ENCODE results near the gene ATAD3A.
"Not testable (repeated sequence)": the region's sequence is repeated elsewhere in the genome, so short reads cannot be mapped to it uniquely, and the experiment has no call there.

Gene ATAD3A

GRCh38 chr1:1479547-1480487 is 32.1 kb upstream of the ATAD3A start:
- Histone ChIP-seq H3K36me3 (ENCODE audit: control insufficient read depth in 1 of 2, insufficient read depth in 2 of 2, low read length in 2 of 2) (peaks cover 9 to 47% of the 10 kb centered on the region in 2 donors), H3K4me1 (ENCODE audit: control insufficient read depth in 1 of 2, insufficient read depth in 2 of 2, low read length in 2 of 2) (no peaks in the 10 kb centered on the region), H3K9me3 (ENCODE audit: control insufficient read depth in 1 of 2, low read length in 2 of 2) (no peaks in the 10 kb centered on the region), H3K27me3 (ENCODE audit: low read depth, low read length) (no peaks in the 10 kb centered on the region), H3K27ac (ENCODE audit: low read length) (no peak overlapping the region), H3K4me3 (ENCODE audit: low read depth in 1 of 2, low read length in 2 of 2) (no peak overlapping the region)

- peaks cover 9 to 47% of the 10 kb centered on the region in 2 donors for H3K36me3 ChIP-seq (ENCODE audit: control insufficient read depth in 1 of 2, insufficient read depth in 2 of 2, low read length in 2 of 2)
- not testable (repeated sequence) for H3K4me1 ChIP-seq (ENCODE audit: control insufficient read depth in 1 of 2, insufficient read depth in 2 of 2, low read length in 2 of 2); H3K4me3 ChIP-seq (ENCODE audit: low read depth in 1 of 2, low read length in 2 of 2); H3K9me3 ChIP-seq (ENCODE audit: control insufficient read depth in 1 of 2, low read length in 2 of 2); H3K27ac ChIP-seq (ENCODE audit: low read length); H3K27me3 ChIP-seq (ENCODE audit: low read depth, low read length)
These were observed 31.5 kb upstream of the ATAD3A start for GRCh38 chr1:1480488-1480867.

GRCh38 chr1:1481811-1482210 is 30.2 kb upstream of the ATAD3A start:
- H3K27ac ChIP-seq (ENCODE audit: low read length); H3K9me3 ChIP-seq (ENCODE audit: control insufficient read depth in 1 of 2, low read length in 2 of 2); H3K27me3 ChIP-seq (ENCODE audit: low read depth, low read length); H3K4me3 ChIP-seq (ENCODE audit: low read depth in 1 of 2, low read length in 2 of 2); H3K4me1 ChIP-seq (ENCODE audit: control insufficient read depth in 1 of 2, insufficient read depth in 2 of 2, low read length in 2 of 2): not testable (repeated sequence)
- H3K36me3 ChIP-seq (ENCODE audit: control insufficient read depth in 1 of 2, insufficient read depth in 2 of 2, low read length in 2 of 2), result peaks cover 9 to 58% of the 10 kb centered on the region in 2 donors

- Histone ChIP-seq H3K4me3 (ENCODE audit: low read depth in 1 of 2, low read length in 2 of 2) (no peak overlapping the region), H3K27ac (ENCODE audit: low read length) (no peak overlapping the region), H3K36me3 (ENCODE audit: control insufficient read depth in 1 of 2, insufficient read depth in 2 of 2, low read length in 2 of 2) (peaks cover 9 to 62% of the 10 kb centered on the region in 2 donors), H3K9me3 (ENCODE audit: control insufficient read depth in 1 of 2, low read length in 2 of 2) (no peaks in the 10 kb centered on the region), H3K4me1 (ENCODE audit: control insufficient read depth in 1 of 2, insufficient read depth in 2 of 2, low read length in 2 of 2) (no peaks in the 10 kb centered on the region), H3K27me3 (ENCODE audit: low read depth, low read length) (no peaks in the 10 kb centered on the region)
These were observed 29.1 kb upstream of the ATAD3A start for GRCh38 chr1:1482856-1483255.

GRCh38 chr1:1483714-1484113 is 28.2 kb upstream of the ATAD3A start:
- Histone ChIP-seq H3K27me3 (ENCODE audit: low read depth, low read length) (no peaks in the 10 kb centered on the region), H3K9me3 (ENCODE audit: control insufficient read depth in 1 of 2, low read length in 2 of 2) (no peaks in the 10 kb centered on the region), H3K4me1 (ENCODE audit: control insufficient read depth in 1 of 2, insufficient read depth in 2 of 2, low read length in 2 of 2) (no peaks in the 10 kb centered on the region), H3K36me3 (ENCODE audit: control insufficient read depth in 1 of 2, insufficient read depth in 2 of 2, low read length in 2 of 2) (peaks cover 9 to 62% of the 10 kb centered on the region in 2 donors), H3K4me3 (ENCODE audit: low read depth in 1 of 2, low read length in 2 of 2) (no peak overlapping the region), H3K27ac (ENCODE audit: low read length) (no peak overlapping the region)

GRCh38 chr1:1484976-1485750 is 26.8 kb upstream of the ATAD3A start:
- not testable (repeated sequence) for H3K9me3 ChIP-seq (ENCODE audit: control insufficient read depth in 1 of 2, low read length in 2 of 2); H3K4me3 ChIP-seq (ENCODE audit: low read depth in 1 of 2, low read length in 2 of 2); H3K27me3 ChIP-seq (ENCODE audit: low read depth, low read length); H3K4me1 ChIP-seq (ENCODE audit: control insufficient read depth in 1 of 2, insufficient read depth in 2 of 2, low read length in 2 of 2); H3K27ac ChIP-seq (ENCODE audit: low read length)
- peaks cover 5 to 64% of the 10 kb centered on the region in 2 donors for H3K36me3 ChIP-seq (ENCODE audit: control insufficient read depth in 1 of 2, insufficient read depth in 2 of 2, low read length in 2 of 2)

GRCh38 chr1:1485755-1486317 is 26.1 kb upstream of the ATAD3A start:
- H3K27ac ChIP-seq (ENCODE audit: low read length); H3K27me3 ChIP-seq (ENCODE audit: low read depth, low read length); H3K4me1 ChIP-seq (ENCODE audit: control insufficient read depth in 1 of 2, insufficient read depth in 2 of 2, low read length in 2 of 2); H3K9me3 ChIP-seq (ENCODE audit: control insufficient read depth in 1 of 2, low read length in 2 of 2); H3K4me3 ChIP-seq (ENCODE audit: low read depth in 1 of 2, low read length in 2 of 2): not testable (repeated sequence)
- H3K36me3 ChIP-seq (ENCODE audit: control insufficient read depth in 1 of 2, insufficient read depth in 2 of 2, low read length in 2 of 2), result peaks cover 5 to 66% of the 10 kb centered on the region in 2 donors

GRCh38 chr1:1487701-1488100 is 24.3 kb upstream of the ATAD3A start:
- no peaks in the 10 kb centered on the region for H3K4me1 ChIP-seq (ENCODE audit: control insufficient read depth in 1 of 2, insufficient read depth in 2 of 2, low read length in 2 of 2)
- H3K27me3 ChIP-seq (ENCODE audit: low read depth, low read length), result no peaks in the 10 kb centered on the region
- H3K9me3 ChIP-seq (ENCODE audit: control insufficient read depth in 1 of 2, low read length in 2 of 2), result peaks cover 0 to 3% of the 10 kb centered on the region in 2 donors
- H3K27ac ChIP-seq (ENCODE audit: low read length), result no peak overlapping the region
- H3K36me3 ChIP-seq (ENCODE audit: control insufficient read depth in 1 of 2, insufficient read depth in 2 of 2, low read length in 2 of 2), result peaks cover 9 to 74% of the 10 kb centered on the region in 2 donors
- no peak overlapping the region for H3K4me3 ChIP-seq (ENCODE audit: low read depth in 1 of 2, low read length in 2 of 2)

- H3K9me3 ChIP-seq (ENCODE audit: control insufficient read depth in 1 of 2, low read length in 2 of 2), result peaks cover 0 to 12% of the 10 kb centered on the region in 2 donors
- H3K4me1 ChIP-seq (ENCODE audit: control insufficient read depth in 1 of 2, insufficient read depth in 2 of 2, low read length in 2 of 2), result no peaks in the 10 kb centered on the region
- H3K27ac ChIP-seq (ENCODE audit: low read length), result no peak overlapping the region
- H3K4me3 ChIP-seq (ENCODE audit: low read depth in 1 of 2, low read length in 2 of 2), result no peak overlapping the region
- H3K36me3 ChIP-seq (ENCODE audit: control insufficient read depth in 1 of 2, insufficient read depth in 2 of 2, low read length in 2 of 2), result peaks cover 12 to 71% of the 10 kb centered on the region in 2 donors
- no peaks in the 10 kb centered on the region for H3K27me3 ChIP-seq (ENCODE audit: low read depth, low read length)
These were observed 22.7 kb upstream of the ATAD3A start for GRCh38 chr1:1489231-1489630.

GRCh38 chr1:1489861-1490260 is 22.1 kb upstream of the ATAD3A start:
- Histone ChIP-seq H3K36me3 (ENCODE audit: control insufficient read depth in 1 of 2, insufficient read depth in 2 of 2, low read length in 2 of 2) (peaks cover 12 to 73% of the 10 kb centered on the region in 2 donors), H3K27me3 (ENCODE audit: low read depth, low read length) (no peaks in the 10 kb centered on the region), H3K9me3 (ENCODE audit: control insufficient read depth in 1 of 2, low read length in 2 of 2) (peaks cover 0 to 12% of the 10 kb centered on the region in 2 donors)

GRCh38 chr1:1490633-1491230 is 21.2 kb upstream of the ATAD3A start:
- Histone ChIP-seq H3K36me3 (ENCODE audit: control insufficient read depth in 1 of 2, insufficient read depth in 2 of 2, low read length in 2 of 2) (peaks cover 12 to 80% of the 10 kb centered on the region in 2 donors), H3K4me3 (ENCODE audit: low read depth in 1 of 2, low read length in 2 of 2) (no peak overlapping the region), H3K9me3 (ENCODE audit: control insufficient read depth in 1 of 2, low read length in 2 of 2) (peaks cover 0 to 12% of the 10 kb centered on the region in 2 donors), H3K27ac (ENCODE audit: low read length) (no peak overlapping the region), H3K4me1 (ENCODE audit: control insufficient read depth in 1 of 2, insufficient read depth in 2 of 2, low read length in 2 of 2) (no peaks in the 10 kb centered on the region), H3K27me3 (ENCODE audit: low read depth, low read length) (no peaks in the 10 kb centered on the region)

More at GRCh38 chr1:1489861-1490260, 22.1 kb upstream of the ATAD3A start:
- no peak overlapping the region for H3K27ac ChIP-seq (ENCODE audit: low read length)
- H3K4me3 ChIP-seq (ENCODE audit: low read depth in 1 of 2, low read length in 2 of 2), result no peak overlapping the region
- no peaks in the 10 kb centered on the region for H3K4me1 ChIP-seq (ENCODE audit: control insufficient read depth in 1 of 2, insufficient read depth in 2 of 2, low read length in 2 of 2)

All from muscle layer of duodenum (tissue), 2 donors.